Suprapubic skin (tissue), 4 donors: ENCODE results near the gene UBXN4.

ENCODE experiments used
- EP300 ChIP-seq: sonication (generic); formaldehyde crosslinking; IDR thresholded peaks from one replicate; pipeline ENCODE4 v1.6.1; 2017; ENCODE audit warnings: antibody characterized with exemption
- POLR2A ChIP-seq, 2 donors: fragments of 450-650 bp; IDR thresholded peaks; one replicate each; pipeline ENCODE4 v1.6.1; 2017; ENCODE audit warnings: antibody characterized with exemption in 2 of 2, mild to moderate bottlenecking in 2 of 2, moderate library complexity in 2 of 2
- POLR2AphosphoS5 ChIP-seq, 3 donors: sonication (generic); formaldehyde crosslinking; IDR thresholded peaks; one replicate each; pipeline ENCODE4 v1.6.1; 2017; ENCODE audit warnings: antibody characterized with exemption in 3 of 3
- TF ChIP-seq, protein P1 (sequence below), 2 donors: fragments of 200-600 bp in 1 of 2; fragments of 450-650 bp in 1 of 2; sonication (generic) in 1 of 2; IDR thresholded peaks; one replicate each; pipeline ENCODE4 v1.5.1; 2016 to 2019; ENCODE audit warnings: antibody characterized with exemption in 2 of 2, mild to moderate bottlenecking in 1 of 2, moderate library complexity in 1 of 2

DNA sequence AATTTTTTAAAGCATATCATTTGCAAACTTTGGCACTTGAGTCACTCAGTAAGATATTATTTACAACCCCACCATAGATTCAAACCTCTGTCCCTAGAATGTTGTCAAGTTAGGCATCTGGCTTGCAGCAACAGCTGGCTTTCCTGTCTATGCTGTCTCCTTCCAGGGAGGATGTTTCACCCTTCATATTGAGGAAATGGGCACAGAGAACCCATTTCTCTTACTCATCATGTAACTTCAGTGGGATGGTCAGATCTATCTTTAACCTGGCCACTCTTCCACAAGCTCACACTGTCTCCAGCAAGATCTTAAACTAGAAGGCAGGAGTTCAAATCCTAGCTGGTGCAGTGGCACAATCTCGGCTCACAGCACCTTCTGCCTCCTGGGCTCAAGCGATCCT, 79.5 kb downstream of the UBXN4 start:
- TF ChIP-seq POLR2A (IDR thresholded peaks at IDR 0.05) = no peak
- TF ChIP-seq, protein P1, sequence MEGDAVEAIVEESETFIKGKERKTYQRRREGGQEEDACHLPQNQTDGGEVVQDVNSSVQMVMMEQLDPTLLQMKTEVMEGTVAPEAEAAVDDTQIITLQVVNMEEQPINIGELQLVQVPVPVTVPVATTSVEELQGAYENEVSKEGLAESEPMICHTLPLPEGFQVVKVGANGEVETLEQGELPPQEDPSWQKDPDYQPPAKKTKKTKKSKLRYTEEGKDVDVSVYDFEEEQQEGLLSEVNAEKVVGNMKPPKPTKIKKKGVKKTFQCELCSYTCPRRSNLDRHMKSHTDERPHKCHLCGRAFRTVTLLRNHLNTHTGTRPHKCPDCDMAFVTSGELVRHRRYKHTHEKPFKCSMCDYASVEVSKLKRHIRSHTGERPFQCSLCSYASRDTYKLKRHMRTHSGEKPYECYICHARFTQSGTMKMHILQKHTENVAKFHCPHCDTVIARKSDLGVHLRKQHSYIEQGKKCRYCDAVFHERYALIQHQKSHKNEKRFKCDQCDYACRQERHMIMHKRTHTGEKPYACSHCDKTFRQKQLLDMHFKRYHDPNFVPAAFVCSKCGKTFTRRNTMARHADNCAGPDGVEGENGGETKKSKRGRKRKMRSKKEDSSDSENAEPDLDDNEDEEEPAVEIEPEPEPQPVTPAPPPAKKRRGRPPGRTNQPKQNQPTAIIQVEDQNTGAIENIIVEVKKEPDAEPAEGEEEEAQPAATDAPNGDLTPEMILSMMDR (IDR thresholded peaks at IDR 0.05) = no peak
- no peak for TF ChIP-seq EP300
- no peak for TF ChIP-seq POLR2AphosphoS5 (IDR thresholded peaks at IDR 0.05)
